Amygdala (tissue), 56 donors: ENCODE measurements around the gene ZNF79.

Experiments used
- DNase-seq, 56 donors: peaks; one replicate each; lab custom pipeline; 2025; lab: John Stamatoyannopoulos, UW

Gene ZNF79

DNA sequence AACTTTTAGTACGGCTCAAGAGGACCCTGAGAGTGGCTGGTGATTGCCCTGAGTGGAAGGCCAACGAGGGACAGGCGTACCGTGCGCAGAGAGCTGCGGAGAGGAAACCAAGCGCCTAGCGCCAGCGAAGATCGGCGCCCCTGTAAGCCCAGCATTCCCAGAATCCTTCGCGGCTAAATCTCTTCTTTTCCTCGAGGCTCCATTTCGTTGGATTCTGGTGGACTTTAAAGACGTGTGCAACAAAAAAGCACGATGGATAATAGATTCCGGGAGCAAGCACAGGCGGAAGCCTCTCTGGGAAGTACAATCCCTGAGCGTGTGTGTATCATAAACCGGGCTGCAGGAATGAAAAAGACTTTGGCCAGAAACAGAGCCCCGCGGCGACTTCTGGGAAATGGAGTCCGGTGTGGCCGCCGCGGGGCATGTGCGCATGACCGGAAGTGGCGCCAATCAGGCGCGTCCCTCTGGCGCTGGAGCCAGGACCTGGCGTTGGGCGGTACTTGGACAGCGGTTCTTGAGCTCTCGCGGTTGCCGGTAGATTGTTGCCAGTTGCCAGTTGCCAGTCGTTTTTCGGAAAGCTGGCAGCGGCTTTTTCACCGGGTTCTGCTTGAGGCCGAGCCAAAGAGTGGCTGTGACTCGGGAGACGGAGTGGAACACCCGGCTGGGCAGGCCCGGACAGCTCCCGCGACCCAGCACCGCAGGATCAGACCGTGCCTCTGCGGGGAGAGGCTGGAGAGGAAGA lies at the start of gene ZNF79:
TSS of gene ZNF79 (plus strand) at position 449 of the 742 bp plus-strand sequence. CDS start 406 bp downstream, outside the sequence.
- DNase-seq, result peak; percentile 64 to 96 (median 88)

- DNase-seq, result no peak
Measured at GRCh38 chr9:127380479-127380878, 43.7 kb upstream of the ZNF79 start.

- DNase-seq, result no peak
Measured at GRCh38 chr9:127382541-127382940, 41.6 kb upstream of the ZNF79 start.

GRCh38 chr9:127384016-127384730 lies 40.0 kb upstream of the ZNF79 start:
- DNase-seq, result no peak

- DNase-seq, result no peak
Measured at GRCh38 chr9:127384901-127385300, 39.3 kb upstream of the ZNF79 start.

GRCh38 chr9:127386249-127386648 lies 37.9 kb upstream of the ZNF79 start:
- no peak for DNase-seq

DNA sequence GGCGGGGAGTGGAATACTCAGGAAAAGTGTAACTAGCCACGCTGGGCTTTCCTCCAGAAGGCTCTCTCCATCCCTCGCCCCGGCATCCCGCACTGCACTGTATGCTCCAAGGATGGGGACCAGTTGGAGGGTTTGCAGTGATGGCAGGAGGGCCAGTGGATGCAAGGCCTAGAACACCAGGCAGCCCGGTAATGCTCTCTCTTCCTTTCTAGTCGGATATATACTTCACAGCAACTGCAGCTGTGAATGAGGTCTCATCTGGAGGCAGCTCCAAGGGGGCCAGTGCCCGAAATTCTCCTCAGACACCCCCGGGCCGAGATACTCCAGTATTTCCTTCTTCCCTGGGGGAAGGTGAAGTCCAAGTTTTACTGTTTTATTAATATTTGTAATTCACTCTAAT lies 37.2 kb upstream of the ZNF79 start:
- DNase-seq, result no peak

GRCh38 chr9:127388037-127388855 lies 35.9 kb upstream of the ZNF79 start:
- peak in 15 of 56 donors; percentile 6 to 50 (median 25) for DNase-seq

DNA sequence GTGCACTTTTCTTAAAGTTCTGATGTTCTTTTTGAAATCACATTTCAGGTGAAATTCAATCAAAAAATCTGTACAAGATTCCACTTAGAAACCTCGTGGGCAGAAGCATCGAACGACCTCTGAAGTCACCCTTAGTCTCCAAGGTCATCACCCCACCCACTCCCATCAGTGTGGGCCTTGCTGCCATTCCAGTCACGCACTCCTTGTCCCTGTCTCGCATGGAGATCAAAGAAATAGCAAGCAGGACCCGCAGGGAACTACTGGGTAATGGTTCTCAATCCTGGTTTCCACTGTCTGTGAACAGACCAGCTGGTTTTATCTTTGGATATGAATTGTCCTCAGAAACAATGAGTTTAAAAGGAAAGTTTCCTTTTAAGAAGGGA lies 35.3 kb upstream of the ZNF79 start:
- DNase-seq, result no peak

GRCh38 chr9:127389381-127390247 lies 34.6 kb upstream of the ZNF79 start:
- DNase-seq, result no peak

- DNase-seq, result no peak
Measured at GRCh38 chr9:127390248-127390545, 34.0 kb upstream of the ZNF79 start.

DNA sequence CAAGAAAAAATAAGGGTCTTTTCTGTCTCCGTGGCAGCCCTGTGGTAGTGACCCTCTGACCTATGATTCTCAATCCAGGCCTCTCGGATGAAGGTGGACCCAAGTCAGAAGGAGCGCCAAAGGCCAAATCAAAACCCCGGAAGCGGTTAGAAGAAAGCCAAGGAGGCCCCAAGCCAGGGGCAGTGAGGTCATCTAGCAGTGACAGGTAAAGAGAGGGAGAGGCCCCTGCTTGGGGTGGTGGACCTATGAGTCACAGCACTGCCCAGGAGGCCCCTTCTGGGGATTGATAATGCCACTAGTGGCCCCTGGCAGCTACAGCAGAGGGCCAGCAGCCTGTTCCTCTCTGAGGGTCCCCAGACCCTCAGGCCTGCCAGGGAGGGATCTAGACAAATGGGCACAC lies 33.6 kb upstream of the ZNF79 start:
- no peak for DNase-seq

- no peak for DNase-seq
Measured at GRCh38 chr9:127392166-127392565, 32.0 kb upstream of the ZNF79 start.

- no peak for DNase-seq
Measured at GRCh38 chr9:127392976-127393375, 31.2 kb upstream of the ZNF79 start.

GRCh38 chr9:127393645-127394044 lies 30.5 kb upstream of the ZNF79 start:
- no peak for DNase-seq

DNA sequence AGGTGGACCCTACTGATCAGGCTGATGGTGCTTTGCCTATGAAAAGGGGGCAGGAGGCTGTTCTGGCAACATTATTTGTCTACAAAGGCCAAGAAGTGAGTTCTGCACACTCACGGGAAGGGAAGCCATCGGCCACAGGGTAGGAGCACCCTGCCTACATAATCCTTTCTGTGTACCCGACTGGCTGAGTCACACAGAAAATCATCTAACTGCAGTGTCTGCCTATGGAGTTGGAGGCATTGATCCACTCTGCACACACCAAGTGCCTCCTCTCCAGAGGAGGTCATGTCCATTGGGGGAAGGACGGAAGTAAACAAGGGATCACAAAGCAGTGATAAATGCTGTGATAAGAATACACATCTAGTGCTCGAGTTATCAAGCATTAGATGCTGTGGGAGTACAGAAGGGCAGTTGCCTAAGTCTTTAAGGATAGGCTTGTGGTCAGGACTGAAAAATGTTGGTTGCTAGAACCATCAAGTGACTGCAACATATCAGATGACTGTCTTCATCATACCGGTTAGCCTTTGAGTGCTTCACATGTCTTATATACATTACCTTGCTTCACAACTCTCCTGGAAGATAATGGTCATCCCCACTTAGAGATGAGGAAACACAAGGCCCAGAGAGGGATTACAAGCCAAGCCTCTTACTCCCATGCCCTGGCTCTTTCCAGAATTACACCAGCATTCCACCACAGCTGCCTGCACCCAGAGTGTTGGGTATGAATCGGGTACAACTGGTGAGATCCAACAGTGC lies 28.5 kb upstream of the ZNF79 start:
- DNase-seq, result no peak

- DNase-seq, result no peak
Measured at GRCh38 chr9:127396253-127396807, 27.9 kb upstream of the ZNF79 start.

GRCh38 chr9:127396808-127397645 lies 27.2 kb upstream of the ZNF79 start, which contains the start of gene SLC2A8:
Gene SLC2A8, plus strand, starts transcription at chr9:127397169. Its CDS starts 62 bp downstream, at chr9:127397231.
- DNase-seq, result peak; percentile 63 to 100 (median 99)
